Measurements from ENCODE around the gene CMIP. TPM values are rescaled to one million over a fixed set of nuclear protein-coding genes. Genes with fewer than 3 reads are reported as not detected.

Gene CMIP
- polyA plus RNA-seq, 1 of the 3 experiments (the other 2 are of a cell fraction), result 5.4 TPM

DNA sequence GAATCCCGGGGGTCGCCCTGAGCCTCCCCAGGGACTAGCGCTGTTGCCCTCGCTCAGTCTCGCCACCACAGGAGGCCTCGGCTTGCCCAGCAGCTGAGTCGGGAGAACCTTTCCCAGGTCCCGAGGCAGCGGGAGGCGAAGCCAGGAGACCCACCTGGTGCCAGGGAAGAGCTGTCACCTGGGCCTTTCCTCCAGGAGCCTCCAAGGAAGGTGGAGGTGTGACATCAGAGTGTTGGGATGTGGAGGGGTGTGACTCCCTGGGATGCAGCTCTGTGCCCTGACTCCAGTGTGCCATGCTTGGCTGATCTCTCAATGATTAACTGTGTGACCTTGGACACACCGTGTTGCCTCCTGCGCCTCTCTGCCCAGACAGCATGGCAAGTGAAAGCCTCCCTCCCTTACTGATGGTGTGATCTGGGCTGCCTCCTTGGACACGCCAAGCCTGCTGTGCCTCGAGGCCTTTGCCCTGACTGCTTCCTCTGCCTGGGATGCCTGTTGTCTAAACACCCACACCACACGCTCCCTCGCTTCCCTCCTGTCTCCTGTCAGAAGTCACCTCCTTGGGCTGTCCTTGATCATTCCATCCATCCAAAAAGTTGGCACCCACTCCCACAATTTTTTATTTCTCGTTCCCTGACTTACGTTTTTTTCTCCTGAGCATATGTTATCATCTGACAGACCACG lies 88.0 kb downstream of the CMIP start:
- TF ChIP-seq EP300 (IDR thresholded peaks at IDR 0.05; ENCODE audit: borderline replicate concordance in 1 of 2, low read depth in 1 of 2, low read length in 1 of 2) (0 out of 4 replicates have a peak, but pooled peaks of 1 of the 2 experiments have one; percentile 13), ELF1 (IDR thresholded peaks at IDR 0.05) (no peak), GATA2 (CRISPR knock-in tag; IDR thresholded peaks at IDR 0.05) (0 out of 2 replicates have a peak, but pooled peaks have one; percentile 29)
- Histone ChIP-seq H4K20me1 (ENCODE audit: insufficient read depth) (peaks cover 15% of the 10 kb centered on the region), H3K9me2 (no peaks in the 10 kb centered on the region), H3K9ac (no peak overlapping the region), H3K4me3 (ENCODE audit: low read depth in 2 of 2, low read length in 1 of 2) (no peak overlapping the region), H3K9me3 (no peaks in the 10 kb centered on the region), H3K4me1 (ENCODE audit: control insufficient read depth in 1 of 2, insufficient read depth in 2 of 2, low read depth in 1 of 2, low read length in 1 of 2) (peaks cover 0 to 12% of the 10 kb centered on the region in 2 experiments; a peak in 1 of 4 replicates), H3K79me2 (ENCODE audit: insufficient read depth) (peaks cover 13% of the 10 kb centered on the region), H3K4me2 (no peak overlapping the region), H3K36me3 (replicated peaks in 1 of 2; ENCODE audit: control insufficient read depth in 1 of 2, insufficient read depth in 2 of 2, low read length in 1 of 2) (no peaks in the 10 kb centered on the region), H2AFZ (ENCODE audit: low read depth) (no peak overlapping the region), H3K27me3 (ENCODE audit: insufficient read depth) (no peaks in the 10 kb centered on the region), H3K27ac (ENCODE audit: low read depth in 2 of 2, low read length in 1 of 2) (peak overlapping the region in 1 of 2 experiments; percentile 39; a peak in 2 of 4 replicates), H3F3A (replicated peaks; ENCODE audit: insufficient read depth) (no peaks in the 10 kb centered on the region)
- ChIA-PET POLR2A (no interaction called here), CTCF (interaction anchor here (1.4 kb wide), 1 partner anchor 12 kb away, joined by 7 read pairs; no protein-coding TSS in a partner anchor)
- no peak for DNase-seq
- WGBS (ENCODE audit: low lambda C conversion rate), result 76% methylated on average over 13 of the region's 19 CpGs

- DNase-seq, result no peak
- CTCF ChIA-PET, result interaction anchor here (1.4 kb wide), 1 partner anchor 31 kb away, joined by 3 read pairs; no protein-coding TSS in a partner anchor
- Histone ChIP-seq H3K9me2 (no peaks in the 10 kb centered on the region), H3K27ac (ENCODE audit: low read depth in 2 of 2, low read length in 1 of 2) (peak overlapping the region in 1 of 2 experiments; percentile 25; a peak in 2 of 4 replicates), H3K27me3 (ENCODE audit: insufficient read depth) (no peaks in the 10 kb centered on the region), H3K4me3 (ENCODE audit: low read depth in 2 of 2, low read length in 1 of 2) (no peak overlapping the region), H3K36me3 (replicated peaks in 1 of 2; ENCODE audit: control insufficient read depth in 1 of 2, insufficient read depth in 2 of 2, low read length in 1 of 2) (no peaks in the 10 kb centered on the region), H3K4me1 (ENCODE audit: control insufficient read depth in 1 of 2, insufficient read depth in 2 of 2, low read depth in 1 of 2, low read length in 1 of 2) (peaks cover 0 to 16% of the 10 kb centered on the region in 2 experiments; a peak in 1 of 4 replicates), H2AFZ (ENCODE audit: low read depth) (no peak overlapping the region), H3K79me2 (ENCODE audit: insufficient read depth) (peaks cover 11% of the 10 kb centered on the region; the same call in 1 of the 2 replicates), H3K9ac (no peak overlapping the region), H3K4me2 (no peak overlapping the region), H3F3A (replicated peaks; ENCODE audit: insufficient read depth) (no peaks in the 10 kb centered on the region), H3K9me3 (no peaks in the 10 kb centered on the region), H4K20me1 (ENCODE audit: insufficient read depth) (peaks cover 15% of the 10 kb centered on the region)
- POLR2A ChIA-PET, result no interaction called here
- 70% methylated on average over 3 of the region's 3 CpGs for WGBS (ENCODE audit: low lambda C conversion rate)
- TF ChIP-seq, protein P1, sequence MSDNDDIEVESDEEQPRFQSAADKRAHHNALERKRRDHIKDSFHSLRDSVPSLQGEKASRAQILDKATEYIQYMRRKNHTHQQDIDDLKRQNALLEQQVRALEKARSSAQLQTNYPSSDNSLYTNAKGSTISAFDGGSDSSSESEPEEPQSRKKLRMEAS (IDR thresholded peaks at IDR 0.05; ENCODE audit: low read depth), result no peak
- no peak for TF ChIP-seq RCOR1 (IDR thresholded peaks at IDR 0.05; ENCODE audit: low read length)
- no peak for TF ChIP-seq MEF2A (IDR thresholded peaks at IDR 0.05; ENCODE audit: borderline replicate concordance, low read depth)
- TF ChIP-seq, protein P2, sequence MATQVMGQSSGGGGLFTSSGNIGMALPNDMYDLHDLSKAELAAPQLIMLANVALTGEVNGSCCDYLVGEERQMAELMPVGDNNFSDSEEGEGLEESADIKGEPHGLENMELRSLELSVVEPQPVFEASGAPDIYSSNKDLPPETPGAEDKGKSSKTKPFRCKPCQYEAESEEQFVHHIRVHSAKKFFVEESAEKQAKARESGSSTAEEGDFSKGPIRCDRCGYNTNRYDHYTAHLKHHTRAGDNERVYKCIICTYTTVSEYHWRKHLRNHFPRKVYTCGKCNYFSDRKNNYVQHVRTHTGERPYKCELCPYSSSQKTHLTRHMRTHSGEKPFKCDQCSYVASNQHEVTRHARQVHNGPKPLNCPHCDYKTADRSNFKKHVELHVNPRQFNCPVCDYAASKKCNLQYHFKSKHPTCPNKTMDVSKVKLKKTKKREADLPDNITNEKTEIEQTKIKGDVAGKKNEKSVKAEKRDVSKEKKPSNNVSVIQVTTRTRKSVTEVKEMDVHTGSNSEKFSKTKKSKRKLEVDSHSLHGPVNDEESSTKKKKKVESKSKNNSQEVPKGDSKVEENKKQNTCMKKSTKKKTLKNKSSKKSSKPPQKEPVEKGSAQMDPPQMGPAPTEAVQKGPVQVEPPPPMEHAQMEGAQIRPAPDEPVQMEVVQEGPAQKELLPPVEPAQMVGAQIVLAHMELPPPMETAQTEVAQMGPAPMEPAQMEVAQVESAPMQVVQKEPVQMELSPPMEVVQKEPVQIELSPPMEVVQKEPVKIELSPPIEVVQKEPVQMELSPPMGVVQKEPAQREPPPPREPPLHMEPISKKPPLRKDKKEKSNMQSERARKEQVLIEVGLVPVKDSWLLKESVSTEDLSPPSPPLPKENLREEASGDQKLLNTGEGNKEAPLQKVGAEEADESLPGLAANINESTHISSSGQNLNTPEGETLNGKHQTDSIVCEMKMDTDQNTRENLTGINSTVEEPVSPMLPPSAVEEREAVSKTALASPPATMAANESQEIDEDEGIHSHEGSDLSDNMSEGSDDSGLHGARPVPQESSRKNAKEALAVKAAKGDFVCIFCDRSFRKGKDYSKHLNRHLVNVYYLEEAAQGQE (IDR thresholded peaks at IDR 0.05; ENCODE audit: low read depth, low read length), result no peak
- TF ChIP-seq GATA2 (CRISPR knock-in tag; IDR thresholded peaks at IDR 0.05), result no peak
- TF ChIP-seq RFX5 (IDR thresholded peaks at IDR 0.05; ENCODE audit: low read length), result no peak
- TF ChIP-seq, protein P3, sequence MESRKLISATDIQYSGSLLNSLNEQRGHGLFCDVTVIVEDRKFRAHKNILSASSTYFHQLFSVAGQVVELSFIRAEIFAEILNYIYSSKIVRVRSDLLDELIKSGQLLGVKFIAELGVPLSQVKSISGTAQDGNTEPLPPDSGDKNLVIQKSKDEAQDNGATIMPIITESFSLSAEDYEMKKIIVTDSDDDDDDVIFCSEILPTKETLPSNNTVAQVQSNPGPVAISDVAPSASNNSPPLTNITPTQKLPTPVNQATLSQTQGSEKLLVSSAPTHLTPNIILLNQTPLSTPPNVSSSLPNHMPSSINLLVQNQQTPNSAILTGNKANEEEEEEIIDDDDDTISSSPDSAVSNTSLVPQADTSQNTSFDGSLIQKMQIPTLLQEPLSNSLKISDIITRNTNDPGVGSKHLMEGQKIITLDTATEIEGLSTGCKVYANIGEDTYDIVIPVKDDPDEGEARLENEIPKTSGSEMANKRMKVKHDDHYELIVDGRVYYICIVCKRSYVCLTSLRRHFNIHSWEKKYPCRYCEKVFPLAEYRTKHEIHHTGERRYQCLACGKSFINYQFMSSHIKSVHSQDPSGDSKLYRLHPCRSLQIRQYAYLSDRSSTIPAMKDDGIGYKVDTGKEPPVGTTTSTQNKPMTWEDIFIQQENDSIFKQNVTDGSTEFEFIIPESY (IDR thresholded peaks at IDR 0.05; ENCODE audit: borderline replicate concordance, low read depth), result no peak
- no peak for TF ChIP-seq JUND (IDR thresholded peaks at IDR 0.05)
- no peak for TF ChIP-seq USF2 (IDR thresholded peaks at IDR 0.05; ENCODE audit: borderline replicate concordance, low read depth, low read length)
- no peak for TF ChIP-seq FOXM1 (IDR thresholded peaks at IDR 0.05; ENCODE audit: low read depth)
- no peak for TF ChIP-seq CHD2 (IDR thresholded peaks at IDR 0.05; ENCODE audit: low read length, partially characterized antibody)
- TF ChIP-seq USF1 (IDR thresholded peaks at IDR 0.05; ENCODE audit: borderline replicate concordance, low read depth), result no peak
Observed at GRCh38 chr16:81533175-81533507, 88.5 kb downstream of the CMIP start.

Data from SK-N-SH (cell line).